Hair follicular keratinocyte (primary cell): ENCODE measurements around the gene CCSAP. TPM values are rescaled to one million over a fixed set of nuclear protein-coding genes. Genes with fewer than 3 reads are reported as not detected.

Experiments
- total RNA-seq: library from RNA; depleted of rRNA; stranded (reverse); fragments of >200 nt; gene quantifications from 2 replicates; pipeline ENCODE4 v1.2.3, GENCODE V29; 2015

The CCSAP gene, protein sequence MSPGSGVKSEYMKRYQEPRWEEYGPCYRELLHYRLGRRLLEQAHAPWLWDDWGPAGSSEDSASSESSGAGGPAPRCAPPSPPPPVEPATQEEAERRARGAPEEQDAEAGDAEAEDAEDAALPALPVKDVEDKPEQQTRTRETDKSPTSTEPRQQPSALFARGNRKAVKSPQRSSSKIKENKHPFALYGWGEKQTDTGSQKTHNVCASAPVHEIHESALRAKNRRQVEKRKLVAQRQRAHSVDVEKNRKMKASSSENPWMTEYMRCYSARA
- total RNA-seq = 5.9 and 7.7 TPM in 2 replicates

DNA sequence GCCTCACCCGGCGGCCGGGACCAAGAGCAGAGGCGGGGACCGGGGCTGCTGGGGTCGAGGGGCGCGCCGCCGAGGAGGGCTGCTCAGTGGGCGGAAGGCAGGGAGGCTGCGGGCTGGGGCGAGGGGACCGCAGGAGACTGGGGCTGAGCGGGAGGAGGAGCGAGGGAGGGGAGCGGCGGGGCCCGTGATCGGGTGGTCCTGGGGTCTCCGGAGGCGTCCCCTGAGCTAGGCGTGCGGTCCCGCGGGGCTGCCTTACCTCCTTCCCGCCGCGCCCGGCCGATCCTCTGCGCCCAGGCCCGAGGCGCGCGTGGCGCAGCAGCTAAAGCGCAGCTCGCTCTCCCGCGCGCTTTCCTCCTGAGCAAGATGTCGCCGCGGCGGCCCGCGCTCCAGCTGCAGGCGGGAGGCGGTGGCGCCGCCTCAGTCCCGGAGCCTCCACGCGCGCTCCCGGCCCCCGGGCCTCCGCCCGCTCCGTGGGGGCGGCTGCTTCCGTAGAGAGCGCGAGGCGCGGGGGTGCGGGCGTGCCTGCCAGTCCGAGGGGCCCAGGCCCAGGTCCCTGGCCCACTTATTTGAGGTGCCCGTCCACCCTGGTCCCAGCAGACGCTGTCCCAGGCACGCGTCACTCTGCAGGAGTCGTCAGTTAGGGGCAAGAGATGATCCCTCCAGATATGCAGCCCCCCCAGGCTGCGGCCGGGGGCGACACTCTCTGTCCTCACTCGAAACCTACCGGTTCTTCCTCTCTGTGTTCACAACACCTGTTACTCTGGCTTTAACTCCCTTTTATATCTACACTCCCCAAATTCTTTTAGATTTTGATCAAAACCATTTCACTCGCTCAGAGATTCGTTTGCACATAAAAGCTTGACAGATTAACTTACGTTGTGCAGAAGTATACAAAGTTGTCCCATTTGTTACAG is at the start of gene CCSAP:
Gene CCSAP, minus strand, starts transcription at position 392 of the 914 bp plus-strand sequence. CDS start 582 bp downstream, outside the sequence.

Other genes starting within 250 kb of the CCSAP start
- 35.6 and 45.4 TPM in 2 replicates for gene RAB4A, start 71.9 kb downstream of the CCSAP start, total RNA-seq
- gene ACTA1, start 91.0 kb upstream of the CCSAP start, total RNA-seq = not detected in 2 replicates
- 20.3 and 21.1 TPM in 2 replicates for gene NUP133, start 165.3 kb upstream of the CCSAP start, total RNA-seq
- gene ABCB10, start 215.7 kb upstream of the CCSAP start, total RNA-seq = 12.5 and 13.8 TPM in 2 replicates